Measurements from ENCODE around the gene ST14. TPM values are rescaled to one million over a fixed set of nuclear protein-coding genes. Genes with fewer than 3 reads are reported as not detected.

The ST14 gene
- total RNA-seq, 1 experiment from 2014 or later, result 298 TPM

DNA sequence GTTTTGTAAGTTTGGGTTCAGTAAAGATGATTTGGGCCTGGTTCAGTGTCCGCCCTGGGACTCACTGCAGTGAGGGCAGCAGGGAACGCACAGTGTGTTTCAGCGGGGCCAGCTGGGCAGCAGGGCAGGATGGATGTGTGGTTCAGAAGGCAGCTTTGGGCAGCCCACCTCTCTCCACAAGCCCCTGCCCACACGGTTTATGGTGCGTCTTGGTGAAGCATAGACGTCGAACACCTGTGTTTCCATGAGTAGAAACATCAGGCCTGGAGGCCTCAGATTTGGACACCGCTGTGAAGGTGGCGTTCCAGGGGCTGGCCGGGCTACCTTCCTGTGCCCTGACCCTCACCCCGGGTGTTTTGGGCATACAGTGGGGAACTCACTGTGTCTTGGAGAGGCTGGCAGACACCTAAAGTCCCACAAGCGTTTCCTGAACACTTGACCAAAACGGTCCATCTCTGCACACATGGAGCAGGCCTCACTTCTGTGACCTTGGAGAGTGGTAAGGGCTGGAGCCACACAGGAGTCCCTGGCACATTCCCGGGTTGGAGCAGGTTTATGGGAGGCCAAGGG lies 59.0 kb downstream of the ST14 start:
- Mint-ChIP-seq H3K4me3 (ENCODE audit: unreplicated experiment) (no peak overlapping the region), H3K36me3 (ENCODE audit: insufficient read depth, unreplicated experiment) (peaks cover 34% of the 10 kb centered on the region), H3K9me3 (ENCODE audit: unreplicated experiment) (no peaks in the 10 kb centered on the region), H3K4me1 (ENCODE audit: low read depth, unreplicated experiment) (peaks cover 9% of the 10 kb centered on the region), H3K27ac (ENCODE audit: unreplicated experiment) (no peak overlapping the region), H3K27me3 (ENCODE audit: insufficient read depth, unreplicated experiment) (no peaks in the 10 kb centered on the region)
- BruUV-seq (replicated peaks), result no TSS peak
- Histone ChIP-seq H3K36me3 (ENCODE audit: control insufficient read depth, insufficient read depth, low read length) (no peaks in the 10 kb centered on the region), H3K4me3 (ENCODE audit: low read depth, low read length) (no peak overlapping the region), H3K27me3 (replicated peaks; ENCODE audit: control insufficient read depth, insufficient read depth, low read length) (no peaks in the 10 kb centered on the region), H3K9me3 (no peaks in the 10 kb centered on the region), H3K4me1 (peaks cover 8% of the 10 kb centered on the region; the same call in 1 of the 2 replicates)
- intact Hi-C loops (cut with micrococcal nuclease; ENCODE audit: unreplicated experiment), result loop anchor here (10.0 kb wide), 1 partner anchor 646 kb away; no protein-coding TSS in a partner anchor
- CTCF ChIA-PET, result no interaction called here
- POLR2A ChIA-PET, result no interaction called here
- TF ChIP-seq, protein P1, sequence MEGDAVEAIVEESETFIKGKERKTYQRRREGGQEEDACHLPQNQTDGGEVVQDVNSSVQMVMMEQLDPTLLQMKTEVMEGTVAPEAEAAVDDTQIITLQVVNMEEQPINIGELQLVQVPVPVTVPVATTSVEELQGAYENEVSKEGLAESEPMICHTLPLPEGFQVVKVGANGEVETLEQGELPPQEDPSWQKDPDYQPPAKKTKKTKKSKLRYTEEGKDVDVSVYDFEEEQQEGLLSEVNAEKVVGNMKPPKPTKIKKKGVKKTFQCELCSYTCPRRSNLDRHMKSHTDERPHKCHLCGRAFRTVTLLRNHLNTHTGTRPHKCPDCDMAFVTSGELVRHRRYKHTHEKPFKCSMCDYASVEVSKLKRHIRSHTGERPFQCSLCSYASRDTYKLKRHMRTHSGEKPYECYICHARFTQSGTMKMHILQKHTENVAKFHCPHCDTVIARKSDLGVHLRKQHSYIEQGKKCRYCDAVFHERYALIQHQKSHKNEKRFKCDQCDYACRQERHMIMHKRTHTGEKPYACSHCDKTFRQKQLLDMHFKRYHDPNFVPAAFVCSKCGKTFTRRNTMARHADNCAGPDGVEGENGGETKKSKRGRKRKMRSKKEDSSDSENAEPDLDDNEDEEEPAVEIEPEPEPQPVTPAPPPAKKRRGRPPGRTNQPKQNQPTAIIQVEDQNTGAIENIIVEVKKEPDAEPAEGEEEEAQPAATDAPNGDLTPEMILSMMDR (IDR thresholded peaks at IDR 0.05; ENCODE audit: insufficient read depth in 1 of 2, low read depth in 1 of 2, low read length in 1 of 2, severe bottlenecking in 1 of 2, unreplicated experiment in 1 of 2), result no peak
- no peak for DNase-seq

DNA sequence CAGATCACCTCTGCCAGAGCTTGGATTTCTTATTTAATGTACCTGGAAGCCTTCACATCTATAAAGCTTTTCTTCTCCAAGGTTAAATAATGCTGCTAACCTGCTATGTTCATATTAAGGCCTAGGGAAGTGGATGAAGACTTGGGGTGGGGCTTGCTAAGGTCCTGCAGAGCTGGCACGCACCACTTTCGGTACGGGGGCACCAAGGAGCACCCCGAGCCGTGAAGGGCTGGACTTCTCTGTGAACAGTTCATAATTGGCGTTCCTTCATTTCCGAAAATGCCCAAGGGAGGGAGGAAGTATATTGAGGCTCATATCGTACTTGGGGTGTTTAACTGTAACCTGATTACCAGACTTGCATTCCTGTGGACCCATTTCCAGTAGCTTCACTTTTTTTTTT lies 59.6 kb downstream of the ST14 start:
- CTCF ChIA-PET, result no interaction called here

DNA sequence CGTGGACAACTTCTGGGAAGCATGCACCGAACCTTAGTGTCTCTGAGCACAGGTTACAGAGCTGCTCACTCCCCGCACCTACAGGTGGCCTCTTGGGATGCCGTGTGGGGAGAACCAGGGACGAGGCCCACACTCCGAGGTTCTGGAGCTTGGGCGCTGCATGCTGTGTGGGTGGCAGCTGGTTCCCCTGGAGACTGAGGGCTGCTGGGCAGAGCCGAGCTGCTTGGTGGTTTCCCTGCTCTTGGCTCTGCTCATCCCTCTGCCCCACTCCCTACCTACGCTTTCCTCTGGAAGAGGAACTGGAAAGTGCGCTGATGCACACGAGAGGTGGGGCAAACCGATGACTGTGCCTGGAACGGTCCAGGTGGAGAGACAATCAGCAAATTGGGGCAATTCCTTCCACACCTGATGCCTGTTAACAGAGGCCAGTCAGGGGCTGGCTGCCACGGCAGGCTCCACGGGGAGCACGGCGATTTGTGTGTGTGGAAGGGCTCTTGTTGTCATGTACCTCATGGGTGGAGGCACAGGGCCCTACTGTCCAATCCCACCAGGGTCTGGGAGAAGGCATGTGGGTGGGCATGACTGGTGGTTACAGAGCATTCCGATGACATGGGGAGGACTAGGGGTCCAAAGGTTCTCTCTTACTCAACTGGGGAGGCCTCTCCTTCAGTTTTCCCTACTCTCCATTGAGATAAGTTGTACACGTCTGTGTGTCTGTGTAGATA lies 60.9 kb downstream of the ST14 start:
- Histone ChIP-seq H3K36me3 (ENCODE audit: control insufficient read depth, insufficient read depth, low read length) (no peaks in the 10 kb centered on the region), H3K27me3 (replicated peaks; ENCODE audit: control insufficient read depth, insufficient read depth, low read length) (no peaks in the 10 kb centered on the region), H3K4me1 (peaks cover 8% of the 10 kb centered on the region; the same call in 1 of the 2 replicates), H3K9me3 (no peaks in the 10 kb centered on the region), H3K4me3 (ENCODE audit: low read depth, low read length) (no peak overlapping the region)
- DNase-seq, result peak; percentile 23 to 43
- Mint-ChIP-seq H3K9me3 (ENCODE audit: unreplicated experiment) (no peaks in the 10 kb centered on the region), H3K27ac (ENCODE audit: unreplicated experiment) (no peak overlapping the region), H3K36me3 (ENCODE audit: insufficient read depth, unreplicated experiment) (peaks cover 25% of the 10 kb centered on the region), H3K4me1 (ENCODE audit: low read depth, unreplicated experiment) (peaks cover 9% of the 10 kb centered on the region), H3K4me3 (ENCODE audit: unreplicated experiment) (no peak overlapping the region), H3K27me3 (ENCODE audit: insufficient read depth, unreplicated experiment) (no peaks in the 10 kb centered on the region)
- no TSS peak for BruUV-seq (replicated peaks)
- TF ChIP-seq, protein P1 (IDR thresholded peaks at IDR 0.05; ENCODE audit: insufficient read depth in 1 of 2, low read depth in 1 of 2, low read length in 1 of 2, severe bottlenecking in 1 of 2, unreplicated experiment in 1 of 2), result no peak
- CTCF ChIA-PET, result no interaction called here
- POLR2A ChIA-PET, result no interaction called here
- intact Hi-C loops (cut with micrococcal nuclease; ENCODE audit: unreplicated experiment), result no loop called here

More for the DNA sequence above, 59.6 kb downstream of the ST14 start:
- TF ChIP-seq, protein P1 (IDR thresholded peaks at IDR 0.05; ENCODE audit: insufficient read depth in 1 of 2, low read depth in 1 of 2, low read length in 1 of 2, severe bottlenecking in 1 of 2, unreplicated experiment in 1 of 2), result no peak
- no TSS peak for BruUV-seq (replicated peaks)
- H3K4me1 Mint-ChIP-seq (ENCODE audit: low read depth, unreplicated experiment), result peaks cover 9% of the 10 kb centered on the region
- no peaks in the 10 kb centered on the region for H3K27me3 Mint-ChIP-seq (ENCODE audit: insufficient read depth, unreplicated experiment)
- no peaks in the 10 kb centered on the region for H3K9me3 Mint-ChIP-seq (ENCODE audit: unreplicated experiment)
- no peak overlapping the region for H3K27ac Mint-ChIP-seq (ENCODE audit: unreplicated experiment)
- POLR2A ChIA-PET, result no interaction called here
- no peak for DNase-seq
- no peaks in the 10 kb centered on the region for H3K27me3 ChIP-seq (replicated peaks; ENCODE audit: control insufficient read depth, insufficient read depth, low read length)
- H3K4me3 ChIP-seq (ENCODE audit: low read depth, low read length), result no peak overlapping the region
- intact Hi-C loops (cut with micrococcal nuclease; ENCODE audit: unreplicated experiment), result loop anchor here (10.0 kb wide), 1 partner anchor 646 kb away; no protein-coding TSS in a partner anchor
- no peaks in the 10 kb centered on the region for H3K9me3 ChIP-seq
- no peak overlapping the region for H3K4me3 Mint-ChIP-seq (ENCODE audit: unreplicated experiment)
- H3K4me1 ChIP-seq, result peaks cover 8% of the 10 kb centered on the region; the same call in 1 of the 2 replicates
- H3K36me3 ChIP-seq (ENCODE audit: control insufficient read depth, insufficient read depth, low read length), result no peaks in the 10 kb centered on the region
- H3K36me3 Mint-ChIP-seq (ENCODE audit: insufficient read depth, unreplicated experiment), result peaks cover 29% of the 10 kb centered on the region

All from Caco-2 (cell line).